SH-SY5Y (cell line): ENCODE measurements around the gene PLOD3.

Experiments
- GATA2 ChIP-seq: IDR thresholded peaks from 2 replicates; pipeline ENCODE4 v1.6.1; 2011; ENCODE audit warnings: mild to moderate bottlenecking, low read depth, low read length
- GATA3 ChIP-seq: IDR thresholded peaks from 2 replicates; pipeline ENCODE4 v1.6.1; 2011; ENCODE audit warnings: low read depth, mild to moderate bottlenecking, low read length, moderate library complexity

Gene PLOD3, protein sequence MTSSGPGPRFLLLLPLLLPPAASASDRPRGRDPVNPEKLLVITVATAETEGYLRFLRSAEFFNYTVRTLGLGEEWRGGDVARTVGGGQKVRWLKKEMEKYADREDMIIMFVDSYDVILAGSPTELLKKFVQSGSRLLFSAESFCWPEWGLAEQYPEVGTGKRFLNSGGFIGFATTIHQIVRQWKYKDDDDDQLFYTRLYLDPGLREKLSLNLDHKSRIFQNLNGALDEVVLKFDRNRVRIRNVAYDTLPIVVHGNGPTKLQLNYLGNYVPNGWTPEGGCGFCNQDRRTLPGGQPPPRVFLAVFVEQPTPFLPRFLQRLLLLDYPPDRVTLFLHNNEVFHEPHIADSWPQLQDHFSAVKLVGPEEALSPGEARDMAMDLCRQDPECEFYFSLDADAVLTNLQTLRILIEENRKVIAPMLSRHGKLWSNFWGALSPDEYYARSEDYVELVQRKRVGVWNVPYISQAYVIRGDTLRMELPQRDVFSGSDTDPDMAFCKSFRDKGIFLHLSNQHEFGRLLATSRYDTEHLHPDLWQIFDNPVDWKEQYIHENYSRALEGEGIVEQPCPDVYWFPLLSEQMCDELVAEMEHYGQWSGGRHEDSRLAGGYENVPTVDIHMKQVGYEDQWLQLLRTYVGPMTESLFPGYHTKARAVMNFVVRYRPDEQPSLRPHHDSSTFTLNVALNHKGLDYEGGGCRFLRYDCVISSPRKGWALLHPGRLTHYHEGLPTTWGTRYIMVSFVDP

DNA sequence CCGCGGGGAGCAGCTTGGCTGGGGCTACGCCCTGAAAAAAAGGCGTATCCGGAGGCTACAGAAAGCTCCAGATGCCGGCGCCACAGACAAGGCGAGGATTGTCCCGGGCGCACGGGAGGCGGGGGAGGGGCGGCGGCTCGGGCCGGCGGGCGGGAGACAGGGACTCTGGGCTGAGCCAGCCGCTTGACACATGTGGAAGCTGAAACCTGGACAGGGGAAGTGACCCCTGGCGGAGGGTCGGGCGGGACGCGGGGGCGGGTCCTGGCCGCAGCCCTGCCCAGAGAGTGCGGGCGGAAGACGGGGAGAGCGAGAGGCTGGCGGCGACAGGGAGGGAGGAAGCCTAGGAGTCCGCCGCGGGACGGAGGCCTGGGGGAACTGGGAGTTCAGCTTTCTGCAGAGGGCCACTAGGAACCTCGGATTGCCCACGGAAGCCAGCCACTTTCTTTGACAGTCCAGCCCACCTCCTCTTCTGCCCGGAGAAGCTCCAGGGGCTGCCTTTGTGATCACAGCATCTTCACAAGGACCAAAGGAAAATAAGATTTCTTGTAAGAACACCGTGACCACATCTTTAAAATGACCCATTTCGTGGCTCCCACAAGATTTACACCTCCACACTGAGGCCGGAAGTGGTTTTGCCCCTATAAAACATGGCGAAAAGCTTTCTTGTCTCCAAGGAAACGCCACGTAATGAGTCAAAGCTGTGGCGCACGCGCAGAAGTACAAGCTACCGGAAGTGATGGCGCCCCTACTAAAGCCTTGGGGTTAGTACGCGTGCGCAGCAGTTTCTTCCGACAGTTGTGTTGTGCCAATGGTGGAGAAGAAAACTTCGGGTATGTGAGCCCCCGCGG lies at the start of gene PLOD3, which contains the start of gene ZNHIT1:
Gene PLOD3 (minus strand): TSS at position 194 of the 848 bp plus-strand sequence. CDS start 307 bp downstream, outside the sequence.
Gene ZNHIT1 (plus strand): TSS at position 778 of the 848 bp plus-strand sequence. CDS start 31 bp downstream, at position 809.
- TF ChIP-seq GATA2 (no peak), GATA3 (no peak)

DNA sequence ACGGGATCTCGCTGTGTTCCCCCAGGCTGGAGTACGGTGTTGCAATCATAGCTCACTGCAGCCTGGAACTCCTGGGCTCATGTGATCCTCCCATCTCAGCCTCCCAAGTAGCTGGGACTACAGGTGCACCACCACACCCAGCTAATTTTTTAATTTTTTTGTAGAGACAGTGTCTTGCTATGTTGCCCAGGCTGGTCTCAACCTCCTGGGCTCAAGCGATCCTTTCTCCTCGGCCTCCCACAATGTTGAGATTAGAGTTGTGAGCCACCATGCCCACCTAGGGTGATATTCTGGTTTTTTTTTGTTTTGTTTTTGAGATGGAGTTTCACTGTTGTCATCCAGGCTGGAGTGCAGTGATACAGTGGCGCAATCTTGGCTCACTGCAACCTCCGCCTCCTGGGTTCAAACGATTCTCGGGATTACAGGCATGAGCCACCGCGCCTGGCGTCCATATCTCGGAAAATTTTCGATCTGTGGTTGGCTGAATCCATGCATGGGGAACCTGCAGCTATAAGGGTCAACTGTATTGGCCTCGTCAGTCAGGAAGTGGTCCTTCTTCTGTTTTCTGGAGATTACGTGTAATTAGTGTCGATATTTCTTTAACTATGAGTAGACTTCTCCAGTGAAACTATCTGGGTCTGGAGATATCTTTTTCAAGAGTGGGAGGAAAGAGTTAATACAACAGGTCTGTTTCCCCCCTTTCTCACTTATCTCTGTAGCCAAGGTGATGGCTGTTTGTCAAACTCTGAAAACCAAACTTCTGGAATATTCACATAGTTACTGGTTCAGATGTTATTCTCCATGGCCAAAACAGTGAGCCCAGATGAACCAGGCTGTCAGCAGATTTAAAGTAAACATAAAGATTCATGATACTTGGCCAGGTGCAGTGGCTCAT lies 48.5 kb upstream of the PLOD3 start:
- TF ChIP-seq GATA2 (no peak), GATA3 (no peak)

DNA sequence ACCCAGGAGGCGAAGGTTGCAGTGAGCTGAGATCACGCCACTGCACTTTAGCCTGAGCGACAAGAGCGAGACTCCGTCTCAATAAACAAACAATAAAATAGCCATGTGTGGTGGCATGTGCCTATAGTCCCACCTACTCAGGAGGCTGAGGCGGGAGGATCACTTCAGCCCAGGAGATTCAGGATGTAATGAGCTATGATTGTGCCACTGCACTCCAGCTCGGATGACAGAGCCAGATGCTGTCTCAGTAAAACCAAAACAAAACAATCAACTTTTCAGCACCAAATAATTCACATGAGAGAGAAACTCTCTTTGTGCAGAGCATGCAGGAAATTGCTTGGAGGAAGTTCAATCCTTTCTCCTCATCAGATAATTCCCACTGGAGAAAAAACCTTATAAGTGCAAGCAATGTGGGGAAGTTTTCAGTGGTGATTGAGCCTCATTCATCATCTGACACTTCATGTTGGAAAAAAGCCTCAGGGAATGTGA lies 40.9 kb upstream of the PLOD3 start:
- no peak for TF ChIP-seq GATA3
- TF ChIP-seq GATA2 = no peak

DNA sequence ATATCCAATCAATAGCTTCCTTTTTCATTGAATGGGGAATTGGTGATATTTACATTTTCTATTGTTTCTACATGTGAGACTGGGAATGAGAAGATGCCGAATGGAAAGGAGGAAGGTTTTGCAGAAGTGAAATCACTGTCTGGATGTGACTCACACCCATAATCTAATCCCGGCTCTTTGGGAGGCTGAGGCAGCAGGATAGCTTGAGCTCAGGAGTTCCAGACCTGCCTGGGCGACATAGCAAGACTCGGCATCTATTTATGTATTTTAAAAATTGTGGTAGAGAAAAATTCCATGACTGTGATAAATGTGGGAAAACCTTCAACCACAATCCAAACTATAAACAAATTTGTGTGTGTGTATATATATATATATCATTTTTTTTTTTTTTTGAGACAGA lies 38.4 kb upstream of the PLOD3 start:
- TF ChIP-seq GATA3 (no peak), GATA2 (no peak)

DNA sequence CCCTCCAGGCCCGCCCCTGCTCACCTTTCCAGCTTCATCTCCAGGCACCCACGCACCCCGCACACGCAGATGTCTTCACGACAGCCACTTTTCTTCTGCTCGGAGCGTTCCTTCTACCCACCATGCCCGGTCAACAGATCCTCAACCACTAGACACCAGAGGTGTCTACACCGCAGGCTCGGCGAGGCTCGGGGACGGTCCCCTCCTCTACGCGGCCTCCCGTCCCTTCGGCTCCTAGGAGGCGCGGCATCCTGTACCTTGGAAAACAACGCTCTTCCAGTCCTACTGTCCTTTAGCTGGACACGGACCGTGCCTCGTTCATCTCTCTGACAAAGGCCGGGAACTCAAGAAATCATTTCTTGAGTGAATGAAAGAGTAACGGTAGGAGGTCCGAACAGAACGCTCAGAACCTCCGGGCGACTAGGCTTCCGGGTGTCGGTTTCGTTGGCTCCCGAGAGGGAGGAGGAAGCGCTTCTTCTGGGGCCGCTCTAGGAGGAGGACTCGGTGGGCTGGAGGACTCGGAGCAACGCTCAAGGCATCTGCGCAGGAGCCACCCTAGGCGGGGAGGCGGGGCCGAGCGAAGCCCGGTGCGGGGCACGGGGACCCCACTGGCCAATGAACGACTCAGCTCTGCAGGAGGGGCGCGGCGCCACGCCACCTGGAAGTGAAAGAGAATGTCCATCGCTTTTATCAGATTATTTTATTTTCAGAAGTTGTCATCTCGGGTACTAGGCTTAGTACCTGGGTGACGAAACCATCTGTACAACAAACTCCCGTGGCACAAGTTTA lies 34.7 kb upstream of the PLOD3 start:
- no peak for TF ChIP-seq GATA2

DNA sequence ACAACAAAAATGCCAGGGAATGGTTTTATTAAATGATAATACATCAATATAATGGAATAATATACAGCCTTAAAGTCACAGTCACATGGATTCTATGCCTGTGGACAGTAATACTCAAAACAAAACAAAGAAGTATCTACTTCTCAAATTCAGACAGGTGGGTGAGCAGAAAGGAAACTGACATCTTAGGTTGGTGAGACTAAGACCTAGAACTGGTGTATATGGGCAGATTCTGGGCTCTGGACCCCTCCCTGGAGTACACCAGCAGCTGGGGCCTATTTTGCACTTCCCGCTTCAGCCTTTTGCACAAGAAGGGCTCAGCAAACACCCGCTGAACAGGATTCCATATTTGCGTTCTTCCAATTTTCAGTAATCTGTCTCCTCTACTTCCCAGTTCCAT lies 32.9 kb upstream of the PLOD3 start:
- TF ChIP-seq GATA3 (no peak), GATA2 (no peak)

DNA sequence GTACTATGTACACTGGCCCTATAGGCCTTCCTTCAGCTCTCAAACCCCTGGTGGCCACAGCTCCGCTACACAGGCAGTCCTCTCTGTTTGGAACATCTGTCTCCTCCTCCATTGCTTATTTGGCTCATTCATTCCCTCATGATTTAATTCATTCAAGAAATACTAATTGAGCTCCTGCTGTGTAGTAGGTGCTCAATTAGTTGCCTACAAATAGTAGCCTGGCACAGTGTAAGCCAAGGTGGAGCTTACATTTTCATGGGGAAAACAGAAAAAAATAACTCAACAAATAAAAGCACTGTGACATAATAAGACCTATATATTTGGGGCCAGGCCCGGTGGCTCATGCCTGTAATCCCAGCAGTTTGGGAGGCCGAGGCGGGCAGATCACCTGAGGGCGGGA lies 30.9 kb upstream of the PLOD3 start:
- TF ChIP-seq GATA2 = no peak
- no peak for TF ChIP-seq GATA3

DNA sequence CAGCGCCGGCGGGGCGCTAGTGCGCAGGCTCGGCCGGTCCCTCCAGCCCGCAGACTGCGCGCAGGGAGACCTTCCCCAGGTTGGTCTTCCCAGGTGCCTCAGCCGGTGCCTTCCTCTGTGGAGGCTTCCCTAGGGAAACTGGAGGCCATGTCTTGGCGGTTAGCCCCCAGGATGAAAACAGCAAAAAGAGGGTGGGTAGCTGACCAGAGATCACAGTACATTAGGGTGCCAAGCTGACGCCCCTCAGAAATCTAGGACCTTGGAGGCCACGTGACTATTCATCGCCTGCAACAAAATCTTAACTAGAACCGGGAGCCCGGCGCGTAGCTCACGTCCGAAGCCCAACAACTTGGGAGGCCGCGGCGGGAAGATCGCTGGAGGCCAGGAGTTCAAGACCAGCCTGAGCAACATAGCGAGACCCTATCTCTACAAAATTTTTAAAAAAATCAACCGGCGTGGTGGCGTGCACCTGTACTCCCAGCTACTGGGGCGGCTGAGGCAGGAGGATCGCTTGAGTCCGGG lies 27.8 kb upstream of the PLOD3 start:
- TF ChIP-seq GATA2 (no peak), GATA3 (no peak)

DNA sequence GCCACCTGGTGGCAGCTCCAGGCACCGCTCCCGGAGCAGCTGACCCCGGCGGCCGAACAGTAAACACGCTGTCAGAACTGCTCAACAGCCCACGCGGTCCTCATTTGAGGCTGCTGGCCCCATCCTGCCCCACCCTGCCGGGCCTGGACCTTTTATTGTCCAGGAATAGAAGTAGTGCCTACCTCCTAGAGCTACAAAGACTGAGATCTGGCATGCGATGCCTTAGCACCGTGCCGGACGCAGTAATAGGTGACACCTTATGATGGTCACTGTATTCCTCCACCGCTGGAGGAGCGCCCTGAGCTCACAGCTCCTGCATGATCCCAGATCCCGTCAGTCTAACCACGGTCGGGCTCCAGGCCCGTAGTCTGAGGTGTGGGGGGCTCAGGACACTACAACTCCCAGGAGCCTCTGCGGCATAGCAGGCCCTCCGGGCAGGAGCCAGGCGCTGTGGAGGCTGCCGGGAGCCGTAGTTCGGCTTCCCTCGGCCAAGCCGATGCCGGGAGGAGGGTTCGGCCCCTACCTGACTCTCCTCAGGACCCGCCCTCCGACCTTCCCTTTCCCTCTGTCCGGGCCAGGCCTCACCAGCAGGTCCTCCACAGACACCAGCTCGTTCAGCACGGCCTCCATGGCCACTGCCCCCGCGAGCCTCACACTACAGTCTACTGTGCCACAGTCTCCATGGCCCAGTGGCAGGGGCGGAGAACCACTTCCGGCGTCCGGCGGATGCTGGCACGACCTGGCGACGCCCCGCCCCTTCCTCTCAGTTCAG lies 27.2 kb upstream of the PLOD3 start, which contains the start of gene FIS1:
Gene FIS1 (minus strand): TSS at position 707 of the 772 bp plus-strand sequence. CDS start 77 bp downstream, at position 630.
- TF ChIP-seq GATA2 = no peak
- no peak for TF ChIP-seq GATA3

DNA sequence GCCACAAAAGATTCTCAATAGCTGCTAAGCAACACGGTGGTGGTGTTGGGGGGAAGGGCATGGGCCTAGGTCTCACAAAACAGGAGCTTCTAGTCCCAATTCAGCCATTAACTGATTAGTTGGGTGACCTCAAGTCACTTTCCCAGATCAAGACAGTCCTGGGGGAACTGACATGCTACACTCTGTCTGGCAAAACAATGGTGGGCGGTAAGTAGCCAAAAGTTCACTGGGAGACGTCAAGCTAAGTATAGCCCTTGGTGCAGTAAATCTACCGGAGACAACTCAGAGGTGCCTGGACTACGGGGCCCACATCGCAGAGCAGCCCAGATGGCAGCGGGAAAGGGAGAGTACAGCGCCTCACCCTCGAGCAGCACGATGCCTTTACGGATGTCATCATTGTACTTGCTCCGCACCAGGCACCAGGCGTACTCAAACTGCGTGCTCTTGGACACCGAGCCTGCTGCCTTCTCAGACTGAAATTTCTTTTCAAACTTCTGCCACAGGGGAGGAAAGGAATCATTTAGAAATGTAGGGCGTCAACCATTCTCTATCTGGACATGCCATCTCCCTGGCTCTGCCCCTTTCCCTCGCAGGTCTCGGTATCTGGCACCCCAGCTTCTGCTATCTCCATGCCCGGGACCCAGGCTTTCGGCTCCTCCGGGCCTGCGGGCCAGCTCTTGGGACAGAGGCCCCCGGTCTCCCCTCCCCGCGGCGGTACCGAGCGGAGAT lies 26.4 kb upstream of the PLOD3 start:
- peak; percentile 87 for TF ChIP-seq GATA2
- TF ChIP-seq GATA3 = no peak
